NCI-H1105 (cell line): ENCODE results near the gene SLC2A2.
A peak's percentile ranks its signal among the peaks of the same experiment; 100 is the strongest.

Experiments used
- DNase-seq: peaks from one replicate; lab custom pipeline; 2025; lab: John Stamatoyannopoulos, UW

The SLC2A2 gene

DNA sequence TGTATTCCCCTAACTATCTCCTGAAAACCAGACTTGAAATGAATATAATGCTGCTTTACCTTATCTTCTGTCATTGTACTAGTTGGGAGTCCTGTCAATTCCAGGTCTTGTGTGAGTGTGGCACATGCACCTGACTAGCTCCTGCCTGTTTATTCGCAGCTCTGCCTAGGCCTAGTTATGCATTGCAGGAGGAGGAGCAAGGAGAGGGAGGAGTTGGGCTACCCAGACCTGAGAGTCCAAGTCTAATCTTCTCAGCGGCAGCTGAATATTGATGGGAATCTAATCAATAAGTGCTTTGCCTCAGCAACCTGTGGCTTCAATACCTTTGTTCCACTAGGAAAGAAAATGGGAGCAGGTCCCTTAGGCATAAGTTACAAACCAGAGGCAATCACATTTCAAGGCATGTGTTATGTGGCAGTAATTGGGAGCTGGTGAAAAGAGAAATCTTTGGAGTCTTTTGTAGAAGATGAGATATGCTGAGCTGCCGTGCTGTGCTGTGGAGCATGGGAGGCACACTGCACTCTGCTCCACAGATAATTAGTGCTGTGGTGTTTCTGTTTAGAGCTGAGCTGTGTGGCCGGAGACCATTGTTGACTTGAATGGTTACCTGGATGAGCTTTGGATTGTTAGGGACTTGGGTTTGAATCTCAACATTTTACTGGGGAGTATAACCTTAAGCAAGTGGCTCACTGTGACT, at the start of gene SLC2A2:
SLC2A2 (minus strand) TSS at position 124 of the 697 bp plus-strand sequence; CDS start at position 74, 50 bp downstream.
- no peak for DNase-seq

DNA sequence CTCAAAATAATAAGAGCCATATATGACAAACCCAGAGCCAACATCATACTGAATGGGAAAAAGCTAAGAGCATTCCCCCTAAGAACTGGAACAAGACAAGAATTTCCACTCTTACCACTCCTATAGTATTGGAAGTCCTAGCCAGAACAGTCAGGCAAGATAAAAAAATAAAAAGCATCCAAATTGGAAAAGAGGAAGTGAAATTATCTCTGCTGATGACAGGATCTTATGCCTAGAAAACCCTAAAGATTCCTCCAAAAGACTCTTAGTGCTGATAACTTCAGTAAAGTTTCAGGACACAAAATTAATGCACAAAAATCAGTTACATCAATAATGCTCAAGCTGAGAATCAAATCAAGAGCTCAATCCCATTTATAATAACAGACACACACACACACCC, 45.9 kb upstream of the SLC2A2 start:
- no peak for DNase-seq

DNA sequence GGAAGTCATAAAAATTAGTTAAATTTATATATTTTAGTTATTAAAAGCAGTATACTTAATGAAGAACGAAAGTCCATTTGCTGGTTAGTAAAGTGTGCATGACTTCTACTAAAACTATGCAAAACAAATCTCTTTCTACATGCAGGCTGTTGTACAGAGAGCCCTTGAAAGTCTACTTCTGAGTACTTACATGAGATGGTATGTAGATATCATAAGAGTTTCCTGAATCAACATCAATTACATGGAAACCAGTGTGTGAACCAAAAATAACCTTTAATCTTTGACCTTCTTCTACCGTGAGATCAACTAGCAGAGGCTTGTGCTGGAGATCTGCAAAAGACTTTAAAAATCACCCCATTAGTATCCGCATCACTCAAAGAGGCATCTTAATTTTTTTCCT, 42.1 kb upstream of the SLC2A2 start:
- no peak for DNase-seq

DNA sequence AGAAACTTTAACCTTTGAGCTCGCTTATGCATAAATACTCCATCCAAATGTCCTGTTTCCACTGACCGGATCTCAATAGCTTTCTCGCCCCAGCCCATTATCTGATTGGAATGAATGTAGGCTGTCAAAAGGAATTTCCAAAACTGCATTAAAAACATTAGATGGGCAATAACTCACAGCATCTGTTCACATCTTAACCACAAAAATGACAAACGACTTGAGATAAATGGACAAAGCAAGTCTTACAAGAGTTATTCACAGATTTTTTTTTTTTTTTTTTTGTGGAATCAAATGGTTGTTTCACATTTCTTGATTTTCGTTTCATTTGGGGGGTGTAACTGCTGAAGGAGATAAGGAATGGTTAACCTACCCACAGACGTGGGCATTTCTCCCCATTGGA, 39.7 kb upstream of the SLC2A2 start:
- no peak for DNase-seq

DNA sequence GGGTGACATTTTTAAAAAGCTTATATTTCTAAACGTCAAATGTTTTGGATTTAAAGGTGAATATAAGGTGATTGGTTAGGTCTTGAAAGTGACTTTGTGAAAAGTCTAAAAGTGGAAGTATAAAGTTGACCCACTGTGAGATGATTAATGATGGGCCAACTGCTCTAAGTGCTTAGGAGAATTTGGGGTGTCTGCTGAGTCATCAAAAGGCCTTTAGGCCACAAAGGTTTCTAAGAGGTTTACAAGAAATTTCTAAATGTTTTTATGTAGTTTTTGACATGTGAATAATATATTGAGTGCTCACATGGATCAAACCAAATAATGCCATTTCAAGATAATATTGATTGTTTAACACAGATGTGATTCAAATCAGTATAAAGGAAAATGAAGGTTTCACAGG, 39.2 kb upstream of the SLC2A2 start:
- DNase-seq: no peak

DNA sequence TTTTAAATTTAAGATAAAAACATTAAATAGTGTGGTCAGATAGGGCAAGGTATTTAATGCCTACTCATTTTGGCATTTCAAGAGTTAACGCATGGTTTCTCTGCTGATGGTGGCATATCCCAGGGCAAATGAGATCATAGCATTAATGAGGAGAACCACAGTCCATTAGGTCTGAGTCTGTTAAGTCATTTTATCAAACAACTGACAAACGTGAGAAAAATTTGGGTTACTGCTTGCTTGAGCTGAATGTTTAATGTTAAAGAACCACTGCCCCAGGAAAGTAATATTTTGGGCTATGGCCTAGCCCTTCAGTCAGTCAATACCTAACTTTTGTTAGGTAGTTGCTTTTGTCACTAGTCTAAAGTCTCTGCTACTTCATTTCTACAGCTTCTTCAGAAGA, 37.9 kb upstream of the SLC2A2 start:
- no peak for DNase-seq

DNA sequence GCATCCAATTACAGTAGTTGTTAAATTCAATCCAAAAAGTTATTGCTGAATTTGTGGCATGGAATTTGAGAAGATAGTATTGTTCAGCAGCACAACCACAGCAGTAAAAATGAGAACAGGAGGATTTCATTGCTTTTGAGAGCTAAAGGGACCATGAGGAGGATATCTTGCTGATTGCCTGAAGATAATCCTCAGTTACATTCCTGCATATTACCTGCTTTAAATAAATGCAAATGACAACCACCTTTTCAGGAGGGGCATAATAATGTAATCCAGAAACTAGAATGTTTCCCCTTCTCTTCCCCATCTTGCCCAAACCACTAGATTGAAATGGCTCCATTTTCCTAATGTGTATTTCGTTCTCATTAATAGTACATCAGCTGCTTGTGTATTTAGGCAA, 35.2 kb upstream of the SLC2A2 start:
- no peak for DNase-seq

DNA sequence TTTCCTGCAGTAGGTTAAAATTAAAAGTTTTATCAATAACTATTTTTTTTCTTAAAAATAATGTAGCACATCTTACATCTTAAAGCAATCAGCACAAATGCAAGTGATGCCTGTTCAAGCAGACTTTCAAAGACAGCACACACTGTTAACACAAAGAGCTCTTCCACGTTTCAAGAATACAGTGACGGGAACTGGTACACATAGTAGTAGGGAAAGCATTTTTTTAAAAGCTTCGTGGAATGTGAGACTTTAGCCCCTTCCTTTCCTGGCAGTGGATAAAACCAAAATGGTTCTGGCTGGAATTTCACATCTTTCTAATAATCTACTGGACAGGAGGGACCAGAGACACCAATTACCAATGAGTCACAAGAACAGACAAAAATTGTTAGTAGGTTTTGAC, 33.5 kb upstream of the SLC2A2 start:
- DNase-seq: no peak

DNA sequence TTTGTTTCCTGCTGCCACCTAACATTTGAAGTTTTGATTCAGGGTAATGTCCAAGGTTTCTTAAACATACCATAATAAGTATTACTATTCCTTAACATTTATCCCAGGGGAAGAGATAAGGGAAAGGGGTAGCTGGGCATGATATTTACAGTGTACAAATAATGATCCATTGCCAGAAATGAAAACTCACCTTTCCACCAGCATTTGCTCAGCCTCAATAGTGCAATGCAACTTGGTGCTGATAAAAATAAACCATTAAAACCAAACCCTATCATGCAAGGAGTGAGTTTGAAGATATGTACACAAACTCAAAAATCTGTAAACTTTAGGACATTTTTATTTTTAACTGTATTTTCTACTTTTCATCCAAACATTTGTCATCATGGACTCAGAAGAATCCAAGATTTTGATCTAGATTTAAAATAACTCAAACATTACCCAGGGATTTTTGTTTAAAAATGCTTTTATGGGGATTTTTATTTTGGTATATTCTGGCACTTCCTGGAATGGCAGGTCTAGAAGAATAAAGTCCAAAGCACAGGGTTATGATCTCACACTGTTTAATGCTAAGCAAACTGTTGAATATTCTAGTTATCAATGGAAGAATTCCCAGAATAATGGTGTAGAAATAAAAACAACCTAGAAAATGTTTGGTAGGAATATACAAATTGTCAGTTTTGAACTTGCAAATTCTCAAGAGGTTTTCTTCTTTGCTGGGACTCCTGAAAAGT, 32.5 kb upstream of the SLC2A2 start:
- DNase-seq: no peak

DNA sequence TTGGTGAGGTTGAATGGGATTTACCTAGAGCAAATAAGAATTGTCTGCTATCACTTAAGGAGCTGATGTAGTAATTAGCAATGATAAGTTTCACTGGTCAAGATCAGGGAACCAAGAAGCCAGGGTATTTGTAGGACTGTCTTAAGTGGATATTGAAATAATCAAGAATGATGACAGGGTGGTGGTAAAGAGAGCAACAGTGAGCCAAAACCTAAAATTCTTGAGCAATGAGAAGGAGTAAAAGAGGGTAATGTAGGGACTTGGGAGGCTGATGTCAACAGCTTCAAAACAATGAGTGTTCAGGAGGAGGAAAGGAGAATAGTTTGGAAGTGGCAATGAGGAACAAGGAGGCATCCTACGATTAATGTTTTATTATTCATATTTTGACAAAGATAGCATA, 31.5 kb upstream of the SLC2A2 start:
- no peak for DNase-seq

DNA sequence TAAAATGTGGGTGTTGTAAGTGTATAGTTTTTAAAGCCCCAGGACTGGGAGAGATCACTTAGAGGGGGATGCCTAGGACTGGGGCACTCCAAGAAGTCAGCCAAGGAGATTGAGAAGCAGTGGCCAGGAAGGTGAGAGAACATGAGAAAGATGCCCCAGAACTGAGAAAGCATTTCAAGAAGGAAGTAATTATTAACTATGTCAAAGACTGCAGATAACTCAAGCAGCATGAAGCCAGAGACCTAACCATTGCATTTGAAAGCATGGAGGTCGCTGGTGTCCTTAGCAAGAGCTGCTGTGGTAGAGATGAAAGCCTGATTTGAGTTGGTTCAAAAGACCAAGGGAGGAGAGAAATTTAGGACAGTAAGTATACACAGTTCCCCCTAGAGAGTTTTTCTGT, 30.6 kb upstream of the SLC2A2 start:
- no peak for DNase-seq

DNA sequence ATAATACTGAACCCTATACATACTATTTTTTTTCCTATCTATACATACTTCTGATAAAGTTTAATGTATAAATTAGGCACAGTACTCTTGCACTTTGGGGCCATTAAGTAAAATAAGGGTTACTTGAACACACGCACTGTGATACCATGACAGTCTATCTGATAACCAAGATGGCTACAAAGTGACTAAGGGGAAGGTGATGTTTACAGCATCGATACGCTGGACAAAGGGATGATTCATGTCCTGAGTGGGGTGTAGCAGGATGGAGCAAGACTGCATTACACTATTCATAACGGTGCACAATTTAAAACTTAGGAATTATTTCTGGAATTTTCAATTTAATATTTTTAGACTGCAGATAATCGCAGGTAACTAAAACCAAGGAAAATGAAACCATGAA, 30.0 kb upstream of the SLC2A2 start:
- no peak for DNase-seq

DNA sequence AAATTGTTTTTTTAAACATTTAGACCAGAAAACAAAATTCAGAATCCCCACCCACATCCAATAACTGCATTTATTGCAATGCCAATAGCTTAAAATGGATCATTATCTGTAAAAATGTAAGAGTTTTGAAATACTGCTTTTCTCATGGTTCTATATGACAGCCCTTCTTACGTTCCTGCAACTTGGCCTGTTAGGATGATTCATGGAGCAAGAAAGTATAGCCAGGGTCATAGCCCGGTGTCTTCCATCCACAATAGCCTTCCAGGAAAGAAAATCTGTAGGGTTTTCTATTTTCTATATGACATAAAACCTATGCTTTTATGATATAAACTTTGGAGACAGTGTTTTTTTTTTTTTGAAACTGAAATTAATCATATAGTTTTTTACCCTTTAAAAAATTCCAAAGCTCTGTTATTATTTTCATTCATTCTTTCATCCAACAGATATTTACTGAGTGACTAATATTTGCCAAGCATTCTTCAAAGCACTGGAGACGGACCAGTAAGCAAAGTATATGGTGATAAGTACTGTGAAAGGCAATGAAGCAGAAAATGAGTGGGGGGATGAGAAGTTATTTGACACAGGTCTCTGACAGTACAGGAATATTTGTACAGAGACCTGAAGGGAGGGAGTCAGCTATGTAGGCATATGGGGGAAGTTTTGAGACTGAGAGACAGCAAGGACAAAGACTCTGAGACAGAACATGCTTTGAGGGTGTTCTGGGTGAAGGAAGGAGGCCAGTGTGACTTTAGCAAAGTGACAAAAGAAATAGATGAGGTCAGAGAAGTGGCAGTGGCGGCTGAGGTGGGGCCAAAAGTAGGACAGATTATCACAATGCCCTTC, 29.0 kb upstream of the SLC2A2 start:
- no peak for DNase-seq

DNA sequence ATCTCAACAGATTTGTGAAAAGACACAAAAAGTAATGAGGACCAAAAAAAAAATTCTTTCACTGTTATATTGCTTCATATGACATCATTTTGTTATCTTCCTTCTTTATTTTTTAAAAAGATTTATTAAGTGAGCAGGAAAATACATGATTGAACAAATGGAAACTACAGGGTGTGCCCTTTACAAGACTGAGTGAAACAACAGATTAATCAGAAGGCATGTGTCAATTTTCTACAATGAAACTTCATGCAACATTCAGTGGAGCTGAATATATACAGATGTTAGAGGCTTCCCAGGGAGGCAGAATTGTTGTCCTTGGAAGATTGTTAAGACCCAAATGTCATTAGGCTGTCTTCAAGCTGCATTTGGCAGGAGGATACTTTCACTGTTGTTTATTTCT, 28.4 kb upstream of the SLC2A2 start:
- no peak for DNase-seq

DNA sequence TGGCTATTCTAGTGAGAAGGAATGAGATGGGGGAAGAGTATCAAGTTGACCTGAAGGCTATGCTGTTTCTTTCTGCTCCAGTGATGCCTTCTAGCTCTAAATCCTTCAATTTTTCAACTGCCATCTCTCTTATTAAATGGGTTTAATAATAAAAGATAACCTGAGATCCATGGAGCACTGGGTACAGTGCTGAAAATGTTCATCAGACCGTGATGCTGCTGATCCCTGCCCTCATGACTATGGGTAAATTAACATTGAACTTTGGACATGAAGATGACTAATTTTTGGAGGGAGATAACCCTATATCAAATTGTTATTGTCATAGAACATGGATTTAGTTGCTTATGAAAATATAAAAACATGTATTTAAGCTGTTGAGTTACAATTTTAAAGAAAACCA, 27.7 kb upstream of the SLC2A2 start:
- no peak for DNase-seq

DNA sequence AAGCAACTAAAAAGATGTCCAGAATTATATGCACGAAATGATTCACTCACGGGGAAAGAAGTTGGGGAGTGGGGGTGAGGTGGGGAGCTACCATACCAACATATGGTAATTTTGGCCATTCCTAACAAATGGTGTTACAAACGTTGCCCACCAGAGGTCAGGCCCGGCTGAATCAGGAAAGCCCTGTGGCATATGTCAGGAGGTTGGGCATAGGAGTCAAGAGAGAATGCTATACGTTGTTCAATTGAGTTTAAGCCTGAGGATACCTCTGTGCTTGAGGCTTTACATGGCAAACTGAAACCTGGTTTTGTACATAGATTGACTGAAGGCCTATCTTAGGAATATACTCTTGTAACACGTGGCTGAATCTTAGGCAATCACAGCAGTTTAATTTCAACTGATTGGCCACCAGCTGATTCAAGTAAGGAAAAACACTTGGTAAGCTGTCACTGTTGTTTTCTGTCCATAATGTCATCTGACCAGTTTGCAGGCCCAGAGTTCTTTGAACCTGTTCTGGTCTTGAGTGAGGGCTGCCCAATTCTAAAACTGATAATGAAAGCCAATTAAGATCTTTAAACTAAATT, 23.4 kb upstream of the SLC2A2 start:
- DNase-seq: peak; percentile 54

DNA sequence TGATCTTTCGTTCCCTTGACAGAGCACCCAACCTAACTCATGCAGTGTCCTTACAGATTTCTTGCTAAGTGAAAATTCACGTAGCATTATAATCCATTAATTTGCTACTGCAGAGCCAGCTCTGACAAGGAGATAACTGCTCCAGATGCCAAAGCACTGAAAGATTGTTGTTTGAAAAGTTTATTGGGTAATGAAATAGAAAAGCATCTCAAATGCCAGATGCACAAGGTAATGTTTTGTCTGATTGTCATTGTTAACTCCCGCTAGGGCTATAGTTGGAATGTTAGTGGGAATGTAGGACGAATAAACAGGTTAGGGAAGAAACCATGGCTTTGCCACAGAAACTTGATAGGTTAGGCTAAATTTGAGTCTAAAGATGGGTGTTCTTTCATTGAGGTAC, 20.2 kb upstream of the SLC2A2 start:
- no peak for DNase-seq

DNA sequence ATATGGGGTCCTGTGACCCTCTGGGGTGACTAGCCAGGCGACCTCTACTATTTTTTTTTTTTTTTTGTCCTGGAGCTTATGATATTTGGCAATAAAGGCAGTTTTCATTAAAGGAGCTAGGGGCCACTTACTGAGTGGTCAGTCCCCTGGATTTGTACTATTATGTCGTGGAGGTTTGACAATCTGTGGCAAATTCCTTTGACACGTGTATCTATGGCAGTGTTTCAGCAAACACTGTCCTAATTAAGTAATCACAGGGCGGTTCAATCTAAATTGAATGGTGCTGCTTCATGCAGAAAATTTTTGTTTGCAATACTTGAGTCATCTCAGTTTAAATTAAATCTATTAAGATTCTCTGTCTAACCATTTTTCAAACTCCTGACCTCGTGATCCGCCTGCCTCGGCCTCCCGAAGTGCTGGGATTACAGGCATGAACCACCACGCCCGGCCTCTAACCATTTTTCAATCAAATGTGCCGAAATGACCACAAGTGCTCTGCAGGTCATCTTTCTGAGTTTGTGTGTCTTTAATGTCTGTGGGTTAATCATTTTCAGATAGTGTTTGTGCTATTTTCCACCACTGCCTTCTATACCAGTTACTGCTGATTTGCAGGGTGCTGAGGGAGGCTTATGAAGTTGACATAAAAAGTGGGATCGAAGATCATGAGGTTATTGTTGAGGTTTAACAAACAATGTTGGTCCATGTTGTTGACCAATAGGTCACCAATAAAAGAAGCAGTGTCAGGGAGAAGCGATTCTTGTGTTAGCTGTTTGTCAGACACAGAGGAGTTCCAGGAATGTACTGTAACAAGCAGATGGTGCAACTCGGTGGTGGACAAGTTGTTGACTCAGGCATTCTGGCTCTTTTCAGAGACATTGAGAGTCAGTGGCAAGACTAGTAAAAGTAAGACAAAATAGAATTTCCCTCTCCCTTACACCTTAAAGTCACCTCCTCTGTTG, 18.6 kb upstream of the SLC2A2 start:
- DNase-seq: no peak

DNA sequence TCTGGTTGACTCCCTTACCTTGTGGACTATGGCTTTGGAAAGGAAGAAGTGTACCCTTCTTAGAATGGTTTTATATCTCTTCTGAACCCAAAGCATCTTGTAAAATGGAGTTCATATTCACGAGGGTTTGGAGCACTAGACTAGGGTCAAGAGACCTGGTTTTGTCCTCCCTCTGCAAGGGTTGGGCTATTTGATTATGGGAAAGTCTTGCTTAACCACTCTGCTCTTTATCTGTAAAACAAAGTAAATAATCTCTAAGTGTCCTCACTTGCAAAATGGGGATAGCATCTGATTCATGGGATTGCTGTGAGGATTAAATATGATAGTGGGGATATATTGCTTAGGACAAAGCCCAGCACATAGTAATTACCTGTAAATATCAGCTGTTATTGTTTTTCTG, 17.9 kb upstream of the SLC2A2 start:
- DNase-seq: no peak

DNA sequence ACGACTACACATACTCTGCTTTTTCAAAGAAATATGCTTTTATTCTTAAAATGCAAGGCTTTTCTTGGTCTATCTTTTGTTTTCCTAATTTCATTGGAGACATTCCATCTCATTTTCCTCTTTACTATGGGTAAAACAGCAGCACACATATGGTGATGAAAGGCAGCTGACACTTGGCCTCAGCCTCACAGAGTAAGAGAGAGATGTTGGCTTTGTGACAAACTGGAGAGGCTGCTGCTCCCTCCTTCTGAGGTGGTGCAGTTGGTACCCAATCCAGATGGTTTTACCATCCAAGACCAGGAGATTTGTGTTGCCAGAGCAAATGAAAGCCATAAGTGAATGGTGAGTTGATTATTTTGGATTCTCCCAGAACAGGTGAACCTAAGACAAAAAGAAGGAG, 13.2 kb upstream of the SLC2A2 start:
- no peak for DNase-seq

DNA sequence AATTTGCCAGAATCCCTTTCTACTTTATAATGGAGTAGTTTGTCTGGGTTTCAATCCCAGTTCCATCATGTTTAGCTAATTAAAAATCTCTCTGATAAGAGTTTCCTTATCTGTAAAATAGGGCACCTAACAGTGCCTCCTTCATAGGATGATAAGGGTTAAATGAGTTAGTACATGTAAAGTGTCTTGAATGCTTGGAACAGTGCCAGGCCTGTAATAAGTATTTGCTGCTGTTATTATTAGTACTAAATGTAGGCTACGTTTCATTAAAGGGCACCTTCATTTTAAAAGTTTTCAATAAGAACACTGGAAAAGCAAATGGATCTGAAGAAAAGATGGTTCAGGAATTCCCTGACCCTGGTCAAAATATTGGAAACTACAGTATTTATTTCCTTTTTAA, 11.8 kb upstream of the SLC2A2 start:
- peak; percentile 9 for DNase-seq
